OCI-LY7 (cell line): ENCODE data around the gene EPB41L1. TPM values are rescaled to one million over a fixed set of nuclear protein-coding genes. Genes with fewer than 3 reads are reported as not detected.

Experiments used
- BruUV-seq: library from RNA; stranded (reverse); fragments of 400-500 nt; replicated peaks from 2 replicates; lab custom pipeline; 2021; lab: Mats Ljungman, UMichigan
- CTCF ChIA-PET: fragments of 300-600 bp; sonication (Branson Sonifier 250); formaldehyde crosslinking; loops from one replicate; lab custom pipeline; 2022; ENCODE audit warnings: antibody characterized with exemption; ENCODE audit not compliant: unreplicated experiment; lab: Charles Lee
- POLR2A ChIA-PET: fragments of 300-600 bp; sonication (Branson Sonifier 250); formaldehyde crosslinking; loops from one replicate; lab custom pipeline; 2022; ENCODE audit warnings: antibody characterized with exemption; lab: Charles Lee
- DNase-seq: peaks from one replicate; pipeline ENCODE4 v3.0.0-alpha.2; 2015; ENCODE audit warnings: low spot score
- H2AFZ ChIP-seq: fragments of 200-600 bp; sonication (generic), shearing (Covaris generic); 2 replicates; pipeline ENCODE4 v1.6.1; 2014; ENCODE audit warnings: mild to moderate bottlenecking, antibody characterized with exemption, low read length, moderate library complexity
- H3K27ac ChIP-seq: fragments of 200-600 bp; sonication (generic); 2 replicates; pipeline ENCODE4 v1.5.1; 2014; ENCODE audit warnings: mixed run types, low read depth, mild to moderate bottlenecking, moderate library complexity, low read length, inconsistent platforms; ENCODE audit not compliant: poor library complexity, severe bottlenecking
- H3K36me3 ChIP-seq: fragments of 200-600 bp; sonication (generic); 2 replicates; pipeline ENCODE4 v1.6.1; 2014; ENCODE audit warnings: mild to moderate bottlenecking, antibody characterized with exemption, low read length, moderate library complexity, mixed read lengths; ENCODE audit not compliant: insufficient read depth
- H3K4me1 ChIP-seq: fragments of 200-600 bp; sonication (generic); 2 replicates; pipeline ENCODE4 v1.5.1; 2014; ENCODE audit warnings: mild to moderate bottlenecking, low read length; ENCODE audit not compliant: insufficient read depth, poor library complexity, severe bottlenecking
- H3K4me2 ChIP-seq: fragments of 200-600 bp; sonication (generic); 2 replicates; pipeline ENCODE4 v1.6.1; 2014; ENCODE audit warnings: mild to moderate bottlenecking, low read length
- H3K4me3 ChIP-seq: fragments of 200-600 bp; sonication (generic); 2 replicates; pipeline ENCODE4 v1.5.1; 2014; ENCODE audit warnings: mild to moderate bottlenecking, low read depth, low read length; ENCODE audit not compliant: poor library complexity, severe bottlenecking
- H3K79me2 ChIP-seq: fragments of 200-600 bp; sonication (generic); 2 replicates; pipeline ENCODE4 v1.6.1; 2016; ENCODE audit warnings: low read depth, mild to moderate bottlenecking, low read length, moderate library complexity, mixed read lengths; ENCODE audit not compliant: insufficient read depth
- H3K9me2 ChIP-seq: fragments of 200-600 bp; sonication (generic); 2 replicates; pipeline ENCODE4 v1.6.1; 2016; ENCODE audit warnings: mild to moderate bottlenecking, low read length, mixed read lengths; ENCODE audit not compliant: insufficient read depth
- H3K9me3 ChIP-seq: fragments of 200-600 bp; sonication (generic); 2 replicates; pipeline ENCODE4 v1.6.1; 2014; ENCODE audit warnings: mild to moderate bottlenecking, mixed run types, low read length, mixed read lengths
- H4K20me1 ChIP-seq: fragments of 200-600 bp; sonication (generic); 2 replicates; pipeline ENCODE4 v1.6.1; 2014; ENCODE audit warnings: mild to moderate bottlenecking, antibody characterized with exemption, low read length, moderate library complexity, mixed read lengths; ENCODE audit not compliant: insufficient read depth
- CTCF ChIP-seq: fragments of 200-600 bp; sonication (generic); conservative IDR thresholded peaks from 2 replicates; pipeline ENCODE4 v1.5.1; 2014; ENCODE audit warnings: mild to moderate bottlenecking, antibody characterized with exemption, low read length, moderate library complexity, mixed read lengths
- EZH2phosphoT487 ChIP-seq: fragments of 200-600 bp; sonication (generic); IDR thresholded peaks from 2 replicates; pipeline ENCODE4 v1.6.1; 2018; ENCODE audit warnings: low read depth, borderline replicate concordance, mild to moderate bottlenecking, mixed run types, antibody characterized with exemption, low read length, moderate library complexity, mixed read lengths
- intact Hi-C: fragments of 100-400 bp; cut with micrococcal nuclease; formaldehyde crosslinking; loops from one replicate; pipeline ENCODE4 v1.10.0; 2022; ENCODE audit not compliant: unreplicated experiment
- total RNA-seq, 2 experiments: library from RNA; depleted of rRNA in 1 of 2; stranded (reverse); fragments of >200 nt in 1 of 2; shearing (Covaris generic) in 1 of 2; gene quantifications; 2 replicates each; pipeline ENCODE4 v1.2.3, GENCODE V29; 2014 to 2022

EPB41L1 gene
- total RNA-seq, 2 experiments from 2014 or later = 0.54 to 1.6 TPM

- Histone ChIP-seq H3K36me3 (peaks cover 20% of the 10 kb centered on the region), H3K4me3 (no peak overlapping the region), H3K9me2 (no peaks in the 10 kb centered on the region), H4K20me1 (no peaks in the 10 kb centered on the region), H3K79me2 (no peaks in the 10 kb centered on the region), H3K27ac (no peak overlapping the region), H3K4me1 (no peaks in the 10 kb centered on the region), H2AFZ (no peak overlapping the region), H3K9me3 (no peaks in the 10 kb centered on the region), H3K4me2 (no peak overlapping the region)
- ChIA-PET CTCF (no interaction called here), POLR2A (interaction anchor here (0.7 kb wide), 1 partner anchor 11 kb away, joined by 5 read pairs; no protein-coding TSS in a partner anchor)
- TF ChIP-seq EZH2phosphoT487 (no peak), CTCF (no peak)
- BruUV-seq = no TSS peak
- intact Hi-C loops = no loop called here
- no peak for DNase-seq
These were observed 105.8 kb downstream of the EPB41L1 start for GRCh38 chr20:36260316-36260715.

- POLR2A ChIA-PET = no interaction called here
These were observed 107.0 kb downstream of the EPB41L1 start for GRCh38 chr20:36261389-36262105.

More at GRCh38 chr20:36261389-36262105, 107.0 kb downstream of the EPB41L1 start:
- Histone ChIP-seq H4K20me1 (no peaks in the 10 kb centered on the region), H3K4me1 (no peaks in the 10 kb centered on the region), H3K79me2 (no peaks in the 10 kb centered on the region), H3K9me3 (no peaks in the 10 kb centered on the region), H3K4me3 (no peak overlapping the region), H2AFZ (no peak overlapping the region), H3K9me2 (no peaks in the 10 kb centered on the region), H3K4me2 (no peak overlapping the region), H3K27ac (no peak overlapping the region), H3K36me3 (peaks cover 8% of the 10 kb centered on the region; the same call in 1 of the 2 replicates)
- TF ChIP-seq CTCF (no peak), EZH2phosphoT487 (no peak)
- no TSS peak for BruUV-seq
- intact Hi-C loops = no loop called here
- CTCF ChIA-PET = no interaction called here
- no peak for DNase-seq
